GM23338 (cell line): ENCODE results near the gene GAPDHS.

Experiments used
- CTCF ChIP-seq, 2 experiments: fragments of 200-600 bp in 1 of 2; sonication (generic) in 1 of 2; conservative IDR thresholded peaks; 2 replicates each; pipeline versions ENCODE4 v1.5.1 to v1.6.1; 2016 to 2017; ENCODE audit warnings: antibody characterized with exemption in 2 of 2, low read depth in 2 of 2, mild to moderate bottlenecking in 2 of 2, moderate library complexity in 1 of 2
- EZH2 ChIP-seq: fragments of 200-600 bp; sonication (generic); IDR thresholded peaks from one replicate; pipeline ENCODE4 v1.8.0; 2017; ENCODE audit warnings: antibody characterized with exemption, mild to moderate bottlenecking, low read depth; ENCODE audit not compliant: unreplicated experiment
- POLR2AphosphoS5 ChIP-seq: IDR thresholded peaks from 2 replicates; pipeline ENCODE4 v1.6.1; 2016; ENCODE audit warnings: antibody characterized with exemption, low read depth

- TF ChIP-seq CTCF (conservative IDR thresholded peaks at IDR 0.05; ENCODE audit: low read depth in 2 of 2) = no peak
- no peak for TF ChIP-seq EZH2
- no peak for TF ChIP-seq POLR2AphosphoS5
These were observed 9.0 kb downstream of the GAPDHS start for GRCh38 chr19:35542209-35542608.
